SK-N-SH (cell line): ENCODE data around the gene EN2. TPM values are rescaled to one million over a fixed set of nuclear protein-coding genes. Genes with fewer than 3 reads are reported as not detected.
A peak's percentile ranks its signal among the peaks of the same experiment; 100 is the strongest.

ENCODE experiments used
- CTCF ChIA-PET: fragments of 300-600, 350-600 bp; formaldehyde crosslinking; extraction: SDS; loops from one replicate; lab custom pipeline; 2021; lab: Yijun Ruan, JAX
- POLR2A ChIA-PET: fragments of 350-600 bp; sonication (Branson Sonifier 250); formaldehyde crosslinking; extraction: SDS; loops from one replicate; lab custom pipeline; 2020; ENCODE audit warnings: antibody characterized with exemption, inconsistent platforms; lab: Yijun Ruan, JAX
- DNase-seq: peaks from one replicate; pipeline ENCODE4 v3.0.0; 2012
- H2AFZ ChIP-seq: fragments of 200-600 bp; sonication (generic); 2 replicates; pipeline ENCODE4 v1.8.1; 2016; ENCODE audit warnings: antibody characterized with exemption, mild to moderate bottlenecking, low read depth
- H3F3A ChIP-seq: fragments of 200-600 bp; sonication (generic); replicated peaks from 2 replicates; pipeline ENCODE3; 2016; ENCODE audit warnings: antibody characterized with exemption, mild to moderate bottlenecking; ENCODE audit not compliant: insufficient read depth
- H3K27ac ChIP-seq, 2 experiments: fragments of 200-500 bp in 1 of 2; fragments of 200-600 bp in 1 of 2; sonication (Bioruptor generic) in 1 of 2; sonication (generic), shearing (Covaris generic) in 1 of 2; 2 replicates each; pipeline versions ENCODE4 v1.5.1 to v1.6.1; 2014 to 2016; ENCODE audit warnings: low read depth in 2 of 2, inconsistent platforms in 1 of 2, low read length in 1 of 2, mild to moderate bottlenecking in 1 of 2, mixed read lengths in 1 of 2
- H3K27me3 ChIP-seq: fragments of 200-600 bp; sonication (generic), shearing (Covaris generic); 2 replicates; pipeline ENCODE4 v1.6.1; 2016; ENCODE audit warnings: mixed run types; ENCODE audit not compliant: insufficient read depth
- H3K36me3 ChIP-seq, 2 experiments: fragments of 200-500 bp in 1 of 2; fragments of 200-600 bp in 1 of 2; sonication (Bioruptor generic) in 1 of 2; sonication (generic) in 1 of 2; replicated peaks in 1 of 2; 2 replicates each; pipeline versions ENCODE3 to v1.5.1; 2014 to 2016; ENCODE audit warnings: low read length in 1 of 2, mild to moderate bottlenecking in 1 of 2; ENCODE audit not compliant: insufficient read depth in 2 of 2, control insufficient read depth in 1 of 2
- H3K4me1 ChIP-seq, 2 experiments: fragments of 200-500 bp in 1 of 2; fragments of 200-600 bp in 1 of 2; sonication (Bioruptor generic) in 1 of 2; sonication (generic), shearing (Covaris generic) in 1 of 2; 2 replicates each; pipeline versions ENCODE4 v1.5.1 to v1.6.1; 2014 to 2016; ENCODE audit warnings: low read depth in 1 of 2, low read length in 1 of 2, mixed run types in 1 of 2; ENCODE audit not compliant: insufficient read depth in 2 of 2, control insufficient read depth in 1 of 2
- H3K4me2 ChIP-seq: fragments of 200-600 bp; sonication (generic), shearing (Covaris generic); 2 replicates; pipeline ENCODE4 v1.6.1; 2017; ENCODE audit warnings: mixed run types
- H3K4me3 ChIP-seq, 2 experiments: fragments of 200-500 bp in 1 of 2; fragments of 200-600 bp in 1 of 2; sonication (Bioruptor generic) in 1 of 2; sonication (generic), shearing (Covaris generic) in 1 of 2; 2 replicates each; pipeline versions ENCODE4 v1.5.1 to v1.8.1; 2014 to 2016; ENCODE audit warnings: low read depth in 2 of 2, inconsistent platforms in 1 of 2, low read length in 1 of 2, mild to moderate bottlenecking in 1 of 2, mixed read lengths in 1 of 2, moderate library complexity in 1 of 2
- H3K79me2 ChIP-seq: fragments of 200-600 bp; sonication (generic); 2 replicates; pipeline ENCODE4 v1.8.1; 2017; ENCODE audit warnings: mild to moderate bottlenecking; ENCODE audit not compliant: insufficient read depth
- H3K9ac ChIP-seq: fragments of 200-600 bp; sonication (generic); 2 replicates; pipeline ENCODE4 v1.6.1; 2017; ENCODE audit warnings: mixed run types
- H3K9me2 ChIP-seq: fragments of 200-600 bp; sonication (generic); 2 replicates; pipeline ENCODE4 v1.6.1; 2017; ENCODE audit warnings: mixed run types
- H3K9me3 ChIP-seq: fragments of 200-600 bp; sonication (generic); 2 replicates; pipeline ENCODE4 v1.6.1; 2017; ENCODE audit warnings: mixed run types, mild to moderate bottlenecking, moderate library complexity
- H4K20me1 ChIP-seq: fragments of 200-600 bp; sonication (generic); 2 replicates; pipeline ENCODE4 v1.6.1; 2017; ENCODE audit warnings: mild to moderate bottlenecking, mixed run types; ENCODE audit not compliant: insufficient read depth
- FOSL2 ChIP-seq: IDR thresholded peaks from 2 replicates; pipeline ENCODE4 v1.4.0; 2012; ENCODE audit warnings: low read depth, mild to moderate bottlenecking, moderate library complexity, borderline replicate concordance
- JUND ChIP-seq: IDR thresholded peaks from 2 replicates; pipeline ENCODE4 v1.4.0; 2012
- MEF2A ChIP-seq: IDR thresholded peaks from 2 replicates; pipeline ENCODE4 v1.4.0; 2012; ENCODE audit warnings: low read depth, borderline replicate concordance
- MXI1 ChIP-seq: IDR thresholded peaks from 2 replicates; pipeline ENCODE4 v1.6.1; 2012; ENCODE audit warnings: mild to moderate bottlenecking, low read depth, low read length, improper control_type of control experiment
- NRF1 ChIP-seq: IDR thresholded peaks from 2 replicates; pipeline ENCODE4 v1.6.1; 2012; ENCODE audit warnings: low read depth, mild to moderate bottlenecking, low read length
- POLR2AphosphoS5 ChIP-seq: IDR thresholded peaks from 2 replicates; pipeline ENCODE4 v1.6.1; 2012; ENCODE audit warnings: low read depth, low read length
- RAD21 ChIP-seq: IDR thresholded peaks from 2 replicates; pipeline ENCODE4 v1.6.1; 2012; ENCODE audit warnings: mild to moderate bottlenecking, low read length
- SMC3 ChIP-seq: IDR thresholded peaks from 2 replicates; pipeline ENCODE4 v1.6.1; 2012; ENCODE audit warnings: low read depth, low read length, improper control_type of control experiment
- TCF12 ChIP-seq: IDR thresholded peaks from 2 replicates; pipeline ENCODE4 v1.4.0; 2012
- YY1 ChIP-seq: IDR thresholded peaks from 2 replicates; pipeline ENCODE4 v1.4.0; 2012; ENCODE audit warnings: low read depth, mild to moderate bottlenecking
- WGBS: methylation state at CpG from one replicate; pipeline ENCODE4 v1.1.6; 2017; ENCODE audit warnings: low lambda C conversion rate; 5-methylcytosine and 5-hydroxymethylcytosine counted together
- polyA plus RNA-seq, 3 experiments: library from polyadenylated mRNA; depleted of rRNA; stranded (reverse); fragments of >200 nt; gene quantifications; 2 replicates each; pipeline ENCODE4 v1.2.3, GENCODE V29; 2012
- TF ChIP-seq, protein P1 (sequence below): fragments of 200-600 bp; sonication (generic); IDR thresholded peaks from 2 replicates; pipeline ENCODE4 v1.6.1; 2017; ENCODE audit warnings: antibody characterized with exemption, mild to moderate bottlenecking, moderate library complexity
- TF ChIP-seq, protein P2 (sequence below): IDR thresholded peaks from 2 replicates; pipeline ENCODE4; 2012

EN2 gene
- polyA plus RNA-seq, 1 of the 3 experiments (the other 2 are of a cell fraction), result 0.02 TPM

DNA sequence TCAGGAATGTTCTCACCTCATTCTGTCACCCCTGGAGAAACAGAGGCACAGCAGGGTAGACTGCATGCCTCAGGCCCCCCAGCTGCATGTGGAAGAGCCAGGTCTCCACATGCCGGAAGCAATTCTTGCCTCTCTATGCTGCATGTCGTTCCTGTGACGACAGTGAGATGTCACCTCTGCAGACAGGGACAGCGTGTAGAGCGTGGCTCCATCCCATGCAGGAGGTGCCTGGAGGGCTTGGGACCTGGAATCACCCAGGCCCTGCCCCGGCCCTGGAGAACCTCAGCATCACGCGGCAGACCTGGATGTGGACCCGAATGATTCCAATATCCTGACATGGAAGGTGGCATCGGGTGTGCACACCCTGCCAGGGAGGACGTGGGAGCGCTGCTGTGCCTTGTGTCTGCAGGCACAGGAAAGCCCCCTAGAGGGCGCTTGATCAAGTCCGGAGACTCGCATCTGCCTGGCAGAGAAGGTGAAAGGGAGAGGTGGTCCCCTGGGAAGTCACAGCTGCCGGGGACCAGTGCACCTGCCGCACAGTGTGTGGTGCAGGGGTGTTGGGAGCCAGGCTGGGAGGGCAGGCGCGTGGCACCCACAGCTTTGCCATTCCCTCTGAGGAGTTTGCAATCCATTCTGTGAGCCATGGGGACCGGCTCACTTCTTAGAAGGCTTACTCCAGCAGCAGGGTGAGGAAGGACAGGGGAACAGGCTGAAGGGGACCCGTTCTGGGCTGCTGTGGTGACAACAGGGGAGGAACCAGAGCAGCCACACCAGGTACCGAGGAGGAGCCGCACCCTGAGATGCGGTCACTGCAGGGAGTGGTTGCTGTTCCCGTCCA, 45.3 kb upstream of the EN2 start:
- DNase-seq, result peak; percentile 88
- no peak overlapping the region for H2AFZ ChIP-seq
- no peaks in the 10 kb centered on the region for H3K79me2 ChIP-seq
- H3K27ac ChIP-seq, result no peak overlapping the region
- H3K9me3 ChIP-seq, result no peaks in the 10 kb centered on the region
- ChIA-PET POLR2A (no interaction called here), CTCF (interaction anchor here (0.6 to 2.9 kb wide), 31 partner anchors 8 to 355 kb away, joined by 3 to 12 read pairs (median 3); no protein-coding TSS in a partner anchor)
- no peak overlapping the region for H3K4me2 ChIP-seq
- H3K36me3 ChIP-seq, result no peaks in the 10 kb centered on the region
- no peak overlapping the region for H3K4me3 ChIP-seq
- TF ChIP-seq RAD21, result peak; percentile 54
- TF ChIP-seq MEF2A, result no peak
- TF ChIP-seq TCF12, result no peak
- TF ChIP-seq, protein P1, sequence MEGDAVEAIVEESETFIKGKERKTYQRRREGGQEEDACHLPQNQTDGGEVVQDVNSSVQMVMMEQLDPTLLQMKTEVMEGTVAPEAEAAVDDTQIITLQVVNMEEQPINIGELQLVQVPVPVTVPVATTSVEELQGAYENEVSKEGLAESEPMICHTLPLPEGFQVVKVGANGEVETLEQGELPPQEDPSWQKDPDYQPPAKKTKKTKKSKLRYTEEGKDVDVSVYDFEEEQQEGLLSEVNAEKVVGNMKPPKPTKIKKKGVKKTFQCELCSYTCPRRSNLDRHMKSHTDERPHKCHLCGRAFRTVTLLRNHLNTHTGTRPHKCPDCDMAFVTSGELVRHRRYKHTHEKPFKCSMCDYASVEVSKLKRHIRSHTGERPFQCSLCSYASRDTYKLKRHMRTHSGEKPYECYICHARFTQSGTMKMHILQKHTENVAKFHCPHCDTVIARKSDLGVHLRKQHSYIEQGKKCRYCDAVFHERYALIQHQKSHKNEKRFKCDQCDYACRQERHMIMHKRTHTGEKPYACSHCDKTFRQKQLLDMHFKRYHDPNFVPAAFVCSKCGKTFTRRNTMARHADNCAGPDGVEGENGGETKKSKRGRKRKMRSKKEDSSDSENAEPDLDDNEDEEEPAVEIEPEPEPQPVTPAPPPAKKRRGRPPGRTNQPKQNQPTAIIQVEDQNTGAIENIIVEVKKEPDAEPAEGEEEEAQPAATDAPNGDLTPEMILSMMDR, result peak; percentile 71
- TF ChIP-seq SMC3, result peak; percentile 52
- H3F3A ChIP-seq, result no peaks in the 10 kb centered on the region
- H3K9me2 ChIP-seq, result no peaks in the 10 kb centered on the region
- H4K20me1 ChIP-seq, result no peaks in the 10 kb centered on the region; the same call in 1 of the 2 replicates
- 9% methylated on average over 23 of the region's 25 CpGs for WGBS
- H3K9ac ChIP-seq, result no peak overlapping the region
- H3K27me3 ChIP-seq, result peaks cover 61% of the 10 kb centered on the region
- peaks cover 0 to 3% of the 10 kb centered on the region in 2 experiments; a peak in 1 of 4 replicates for H3K4me1 ChIP-seq

DNA sequence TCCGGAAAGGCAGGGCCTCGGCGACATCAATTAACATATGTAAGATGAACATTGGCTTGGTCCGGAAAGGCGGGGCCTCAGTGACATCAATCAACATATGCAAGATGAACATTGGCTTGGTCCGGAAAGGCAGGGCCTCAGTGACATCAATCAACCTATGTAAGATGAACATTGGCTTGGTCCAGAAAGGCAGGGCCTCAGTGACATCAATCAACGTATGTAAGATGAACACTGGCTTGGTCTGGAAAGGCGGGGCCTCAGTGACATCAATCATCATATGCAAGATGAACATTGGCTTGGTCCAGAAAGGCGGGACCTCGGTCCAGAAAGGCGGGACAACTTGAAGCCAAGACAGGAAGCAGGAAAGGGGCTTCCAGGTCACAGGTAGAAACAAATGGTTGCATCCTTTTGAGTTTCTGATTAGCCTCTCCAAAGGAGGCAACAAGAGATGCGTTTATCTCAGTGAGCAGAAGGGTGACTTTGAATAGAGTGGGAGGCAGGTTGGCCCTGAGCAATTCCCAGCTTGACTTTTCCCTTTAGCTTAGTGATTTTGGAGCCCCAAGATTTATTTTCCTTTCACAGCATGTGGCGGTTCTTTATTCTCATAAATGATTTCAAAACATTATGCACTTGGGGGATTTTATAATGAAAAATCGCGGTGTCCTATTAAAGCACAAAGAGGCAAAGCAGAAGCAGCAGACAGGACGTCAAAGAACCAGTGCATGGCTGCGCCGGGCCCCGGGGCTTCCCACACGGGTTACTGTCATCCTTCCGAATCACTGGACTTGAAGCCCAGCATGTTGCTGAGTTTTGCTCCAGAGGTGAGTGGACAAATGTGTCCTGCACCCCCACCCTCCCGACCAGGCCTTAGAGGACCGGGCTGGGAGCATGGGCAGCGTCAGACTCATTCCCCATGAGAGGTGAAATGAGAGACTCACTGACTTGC, 43.1 kb upstream of the EN2 start:
- no peak overlapping the region for H2AFZ ChIP-seq
- H3K27ac ChIP-seq, result no peak overlapping the region
- no peak overlapping the region for H3K4me2 ChIP-seq
- ChIA-PET CTCF (interaction anchor here (0.8 to 1.9 kb wide), 4 partner anchors 27 to 119 kb away, joined by 3 to 5 read pairs (median 4); no protein-coding TSS in a partner anchor), POLR2A (no interaction called here)
- H4K20me1 ChIP-seq, result no peaks in the 10 kb centered on the region; the same call in 1 of the 2 replicates
- H3K27me3 ChIP-seq, result peaks cover 71% of the 10 kb centered on the region
- WGBS, result 51% methylated on average over 24 of the region's 24 CpGs
- H3K4me3 ChIP-seq, result no peak overlapping the region
- H3K36me3 ChIP-seq, result no peaks in the 10 kb centered on the region
- H3K9ac ChIP-seq, result no peak overlapping the region
- no peaks in the 10 kb centered on the region for H3F3A ChIP-seq
- peaks cover 0 to 3% of the 10 kb centered on the region in 2 experiments; a peak in 1 of 4 replicates for H3K4me1 ChIP-seq
- TF ChIP-seq RAD21 (no peak), MXI1 (no peak), JUND (no peak), YY1 (no peak), POLR2AphosphoS5 (no peak), MEF2A (no peak), FOSL2 (no peak), NRF1 (no peak)
- TF ChIP-seq, protein P2, sequence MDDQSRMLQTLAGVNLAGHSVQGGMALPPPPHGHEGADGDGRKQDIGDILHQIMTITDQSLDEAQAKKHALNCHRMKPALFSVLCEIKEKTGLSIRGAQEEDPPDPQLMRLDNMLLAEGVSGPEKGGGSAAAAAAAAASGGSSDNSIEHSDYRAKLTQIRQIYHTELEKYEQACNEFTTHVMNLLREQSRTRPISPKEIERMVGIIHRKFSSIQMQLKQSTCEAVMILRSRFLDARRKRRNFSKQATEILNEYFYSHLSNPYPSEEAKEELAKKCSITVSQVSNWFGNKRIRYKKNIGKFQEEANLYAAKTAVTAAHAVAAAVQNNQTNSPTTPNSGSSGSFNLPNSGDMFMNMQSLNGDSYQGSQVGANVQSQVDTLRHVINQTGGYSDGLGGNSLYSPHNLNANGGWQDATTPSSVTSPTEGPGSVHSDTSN, result no peak
- no peaks in the 10 kb centered on the region for H3K9me2 ChIP-seq
- no peaks in the 10 kb centered on the region for H3K79me2 ChIP-seq
- no peaks in the 10 kb centered on the region for H3K9me3 ChIP-seq
- no peak for DNase-seq
